NCI-H1930 (cell line): ENCODE results near the gene PAPOLB.

Experiments
- DNase-seq, 2 experiments: peaks; one replicate each; lab custom pipeline; 2025; lab: John Stamatoyannopoulos, UW

Gene PAPOLB

DNA sequence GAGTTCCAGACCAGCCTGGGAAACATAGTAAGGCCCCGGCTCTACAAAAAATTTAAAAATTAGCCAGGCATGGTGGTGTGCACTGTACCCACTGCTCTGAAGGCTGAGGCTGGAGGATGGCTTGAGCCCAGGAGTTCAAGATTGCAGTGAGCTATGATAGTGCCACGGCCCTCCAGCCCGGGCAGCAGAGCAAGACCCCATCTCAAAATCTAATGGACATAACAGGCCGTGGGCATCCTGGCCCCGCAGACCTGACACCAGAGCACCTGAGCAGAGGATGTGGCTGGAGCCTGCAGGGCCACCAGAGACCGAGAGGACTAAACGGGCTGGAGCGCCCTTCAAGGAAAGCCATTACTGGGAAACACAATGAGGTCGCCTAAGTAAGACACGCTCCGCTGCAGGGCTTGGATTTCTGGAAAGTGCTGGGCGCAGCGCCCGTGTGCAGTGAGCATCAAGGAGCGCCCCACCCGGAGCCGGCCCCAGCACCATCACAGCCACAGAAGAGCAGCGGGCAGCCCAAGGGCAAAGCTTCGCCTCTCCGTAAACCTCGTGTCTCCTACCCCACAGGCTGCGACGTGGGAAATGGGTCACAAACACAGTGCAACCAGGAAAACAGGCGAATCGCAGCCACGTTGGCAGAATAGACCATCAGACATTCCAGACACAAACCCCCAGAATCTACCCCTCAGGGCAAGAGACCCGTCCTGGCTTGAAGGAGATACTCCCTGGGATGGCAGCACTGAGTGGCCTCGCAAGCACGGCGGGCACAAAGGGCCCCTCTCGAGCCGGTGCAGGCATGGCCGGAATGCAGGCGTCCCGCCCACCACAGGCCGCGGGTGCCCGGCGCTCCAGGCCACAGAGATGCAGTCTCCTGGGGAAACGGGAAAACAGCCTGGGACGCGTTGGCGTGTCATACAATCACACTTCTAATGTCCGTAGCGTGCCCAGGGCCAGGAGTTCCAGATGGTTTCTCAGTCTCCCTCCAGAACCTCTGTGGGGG is 16.8 kb upstream of the PAPOLB start:
- no peak for DNase-seq

- DNase-seq = no peak
Observed at GRCh38 chr7:4876586-4876985, 14.8 kb upstream of the PAPOLB start.

DNA sequence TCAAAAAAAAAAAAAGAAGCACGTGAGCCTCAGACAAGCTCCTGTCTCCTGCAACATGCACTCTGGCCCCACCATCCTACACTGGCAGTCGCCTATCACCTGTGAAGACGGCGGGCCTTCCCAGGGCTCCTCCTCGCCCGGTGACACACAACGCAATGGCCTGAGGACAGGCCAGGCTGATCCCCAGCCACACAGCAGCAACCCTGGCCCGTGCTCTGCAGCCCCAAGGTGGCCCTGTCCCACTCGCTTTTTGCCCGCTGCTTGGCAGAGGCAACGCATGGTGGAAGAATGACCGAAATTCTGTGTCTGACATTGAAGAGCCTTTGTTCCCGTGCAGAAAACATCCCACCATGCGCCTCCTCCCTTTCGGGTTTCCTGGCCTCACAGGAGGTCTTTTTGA is 13.6 kb upstream of the PAPOLB start:
- no peak for DNase-seq

- no peak for DNase-seq
Observed at GRCh38 chr7:4873071-4873944, 11.5 kb upstream of the PAPOLB start.

DNA sequence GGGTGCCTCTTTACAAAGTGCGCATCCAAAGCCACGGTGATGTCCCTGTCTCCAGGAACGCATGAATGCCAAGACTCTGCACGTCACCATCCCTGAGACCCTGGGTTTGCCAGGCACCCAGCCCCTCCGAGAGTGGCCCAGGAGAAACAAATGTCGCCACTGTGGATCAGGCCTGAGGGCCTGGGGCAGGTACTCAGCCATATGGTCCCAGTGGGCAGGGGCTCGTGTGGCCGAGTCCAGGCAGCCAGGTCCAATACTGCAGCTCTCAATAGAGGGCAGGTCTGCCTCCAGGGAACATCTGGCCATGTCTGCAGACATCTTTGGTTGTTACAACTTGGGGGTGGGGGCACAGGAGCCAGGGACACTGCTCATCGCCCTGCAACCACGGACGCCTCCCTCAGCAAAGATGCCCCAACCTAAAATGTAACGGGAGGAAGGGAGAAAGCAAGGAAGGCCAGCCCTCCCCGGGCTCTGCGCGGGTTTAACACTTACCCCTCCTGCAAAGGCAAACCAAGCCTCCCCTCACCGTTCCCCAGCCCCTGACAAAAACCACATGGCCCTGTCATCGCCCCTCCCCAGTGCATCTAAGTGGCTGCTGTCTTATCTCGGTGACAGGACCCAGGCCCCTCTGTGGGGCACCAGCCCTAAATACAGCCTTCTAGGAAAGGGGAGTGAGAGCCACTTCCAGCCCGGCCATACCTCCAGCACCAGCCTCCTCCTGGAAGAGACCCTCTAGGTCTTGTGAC is 10.3 kb upstream of the PAPOLB start:
- no peak for DNase-seq

DNA sequence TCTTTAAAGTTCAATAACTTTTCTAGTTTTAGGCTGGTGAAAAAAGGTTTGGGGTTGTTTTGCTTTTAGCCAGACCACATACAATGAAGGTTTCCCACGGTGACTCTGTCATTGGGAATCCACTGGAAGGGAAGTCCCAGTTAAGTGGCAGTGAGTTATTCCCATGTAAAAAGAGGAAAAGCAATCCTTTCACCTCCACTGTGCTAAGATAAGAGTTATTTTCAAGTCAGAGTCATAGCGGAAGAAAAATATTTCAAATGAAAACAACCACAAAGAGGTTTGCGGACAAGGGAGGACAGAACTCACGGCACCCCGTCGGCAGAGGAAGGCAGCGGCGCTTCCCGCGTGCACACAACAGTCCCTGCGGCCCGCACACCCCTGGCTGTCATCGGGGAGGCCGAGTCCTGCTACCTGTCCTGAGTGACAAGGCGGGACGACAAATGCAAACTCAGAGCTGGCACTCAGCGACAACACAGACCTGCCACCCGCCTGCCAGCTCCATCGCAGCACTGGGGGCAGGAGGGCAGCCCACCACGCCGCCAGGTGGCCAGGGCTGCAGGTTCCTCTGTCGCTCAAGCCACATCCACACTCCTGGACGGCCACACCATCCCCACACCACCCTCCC is 9.3 kb upstream of the PAPOLB start:
- no peak for DNase-seq

- no peak for DNase-seq
Observed at GRCh38 chr7:4868493-4868892, 6.7 kb upstream of the PAPOLB start.

DNA sequence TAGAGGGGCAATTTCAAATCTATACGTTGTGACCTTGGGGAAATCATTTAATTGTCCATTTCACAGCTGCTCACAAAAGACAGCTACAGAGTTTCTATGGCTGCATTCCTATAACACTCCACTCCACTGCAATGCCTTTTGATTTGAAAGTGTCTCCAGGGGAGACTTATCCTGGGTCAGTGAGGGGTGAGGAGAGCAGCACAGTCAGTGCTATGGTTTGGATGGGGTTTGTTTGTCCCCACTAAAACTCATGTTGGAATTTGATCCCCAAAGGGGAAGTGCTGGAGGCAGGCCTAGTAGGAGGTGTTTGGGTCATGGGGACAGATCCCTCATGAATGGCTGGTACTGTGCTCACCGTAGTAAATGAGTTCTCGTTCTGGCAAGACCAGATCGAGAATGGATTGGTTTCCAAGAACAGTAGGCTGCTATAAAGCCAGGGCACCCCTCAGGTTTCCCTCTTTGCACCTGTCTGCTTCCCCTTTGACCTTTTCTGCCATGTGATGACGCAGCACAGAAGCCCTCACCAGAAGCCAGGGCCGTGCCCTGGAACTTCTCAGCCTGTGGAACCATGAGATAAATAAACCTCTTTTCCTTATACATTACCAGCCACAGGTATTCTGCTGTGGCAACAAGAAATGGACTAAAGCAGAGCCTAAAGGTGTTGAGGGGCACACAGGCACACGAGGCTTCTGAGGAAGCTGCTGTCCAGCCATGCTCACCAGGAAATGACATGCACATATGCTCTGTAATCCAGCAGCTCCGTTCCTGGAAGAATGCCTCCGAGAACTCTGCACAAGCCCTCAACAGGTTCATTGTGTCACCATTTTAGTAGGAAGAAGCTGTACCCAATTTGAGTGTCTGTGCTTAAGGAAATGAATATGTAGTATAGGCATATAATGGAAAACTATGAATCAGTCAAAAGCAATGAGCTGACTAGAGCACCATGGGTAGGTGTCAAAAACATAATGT is 5.0 kb upstream of the PAPOLB start:
- no peak for DNase-seq

DNA sequence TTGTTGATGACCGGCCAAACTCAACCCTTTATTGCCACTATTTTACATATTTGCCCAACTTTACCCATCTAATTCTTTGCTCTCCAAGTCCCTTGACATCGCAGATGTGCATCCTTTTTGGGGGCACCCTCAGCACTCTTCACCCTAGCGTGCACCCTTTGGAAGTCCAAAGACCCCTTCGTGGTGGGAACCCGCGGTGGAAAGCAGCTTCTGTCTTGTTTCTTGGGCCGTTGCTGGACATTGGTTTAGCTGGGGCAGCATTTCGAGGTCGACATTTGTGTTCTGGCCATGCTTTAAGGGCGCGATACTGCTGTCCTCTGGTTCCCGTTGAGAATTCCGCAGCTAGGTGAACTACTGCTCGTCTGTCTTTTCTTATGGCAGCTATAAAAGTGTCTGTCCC is 326 bp upstream of the PAPOLB start:
- DNase-seq = no peak

DNA sequence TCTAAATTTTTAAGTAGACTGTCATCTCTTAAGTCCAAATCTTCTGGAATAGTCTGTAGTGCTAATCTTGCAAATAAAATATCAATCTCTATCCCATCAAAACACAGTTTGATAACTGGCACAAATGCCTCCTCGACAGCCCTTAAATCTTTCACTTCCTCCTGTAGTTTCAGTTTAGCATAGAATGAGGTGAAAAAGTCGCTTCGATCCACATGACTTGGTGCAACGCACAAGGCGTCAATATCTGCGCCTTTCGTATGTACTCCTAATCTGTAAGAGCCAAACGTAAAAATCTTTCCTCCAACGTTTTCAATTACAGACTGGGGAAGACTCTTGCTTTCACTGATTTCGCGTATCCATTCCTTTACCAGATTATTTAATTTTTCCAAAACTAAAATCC is 603 bp downstream of the PAPOLB start:
- DNase-seq = no peak

DNA sequence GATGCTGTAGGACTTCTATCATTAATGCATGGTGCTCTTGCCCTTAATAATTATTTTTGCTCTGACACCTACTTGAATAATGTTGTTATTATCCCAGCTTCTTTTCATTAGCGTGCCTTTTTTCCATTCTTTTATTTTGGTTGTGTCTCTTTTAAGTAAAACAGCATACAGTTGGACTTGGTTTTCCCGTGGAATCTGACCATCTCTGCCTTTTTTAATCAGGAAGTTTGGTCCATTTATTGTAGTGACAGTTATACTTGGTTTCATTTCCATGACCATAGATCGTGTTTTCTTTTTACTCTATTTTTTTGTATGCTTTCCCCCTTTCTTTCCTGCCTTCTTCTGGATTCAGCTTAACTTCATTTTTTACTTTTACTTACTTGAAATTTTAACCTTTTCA is 4.6 kb downstream of the PAPOLB start:
- no peak for DNase-seq

GRCh38 chr7:4856336-4857057 is 5.3 kb downstream of the PAPOLB start:
- DNase-seq = peak in 1 of 2 experiments; percentile 5

DNA sequence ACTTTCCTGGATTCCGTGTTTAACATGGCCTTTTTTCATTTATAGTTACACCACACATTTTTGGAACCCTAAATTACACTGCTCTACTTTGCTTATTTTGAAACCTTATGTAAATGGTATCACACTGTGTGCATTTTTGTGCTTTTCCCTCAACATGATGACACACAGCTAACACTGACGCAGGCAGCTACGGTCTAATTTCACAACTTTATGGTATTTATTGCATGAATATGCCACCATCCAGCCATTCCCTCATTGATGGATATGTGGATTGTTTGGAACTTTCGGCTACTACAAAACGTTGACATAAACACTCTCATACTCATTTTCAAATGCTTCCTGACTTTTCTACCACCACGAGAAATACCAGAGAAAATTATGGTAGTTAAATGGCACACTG is 6.9 kb downstream of the PAPOLB start:
- DNase-seq = no peak

- DNase-seq = no peak
Observed at GRCh38 chr7:4851459-4852422, 10.1 kb downstream of the PAPOLB start.

GRCh38 chr7:4850262-4850795 is 11.5 kb downstream of the PAPOLB start:
- no peak for DNase-seq

GRCh38 chr7:4849390-4849789 is 12.4 kb downstream of the PAPOLB start:
- peak; percentile 30 to 46 for DNase-seq

- DNase-seq = peak; percentile 47 to 75
Observed at GRCh38 chr7:4845740-4846142, 16.1 kb downstream of the PAPOLB start.
